GM21360 (cell line): ENCODE results near the gene SDK1.

Source experiments
- ATAC-seq: cut with Tn5 transposase; IDR thresholded peaks from one replicate; pipeline ENCODE4 v1.9.1; 2021; ENCODE audit warnings: mild to moderate bottlenecking, moderate library complexity; ENCODE audit not compliant: unreplicated experiment

Gene SDK1

GRCh38 chr7:3455806-3456595 lies 154.9 kb downstream of the SDK1 start:
- ATAC-seq: no peak

- no peak for ATAC-seq
Observed at GRCh38 chr7:3459111-3459510, 158.1 kb downstream of the SDK1 start.

- no peak for ATAC-seq
Observed at GRCh38 chr7:3461923-3462322, 160.9 kb downstream of the SDK1 start.

- ATAC-seq: no peak
Observed at GRCh38 chr7:3463696-3464095, 162.6 kb downstream of the SDK1 start.

GRCh38 chr7:3464900-3465622 lies 164.0 kb downstream of the SDK1 start:
- ATAC-seq: no peak

GRCh38 chr7:3466261-3466660 lies 165.2 kb downstream of the SDK1 start:
- ATAC-seq: no peak

- ATAC-seq: no peak
Observed at GRCh38 chr7:3469641-3470040, 168.6 kb downstream of the SDK1 start.

- ATAC-seq: no peak
Observed at GRCh38 chr7:3480197-3480596, 179.1 kb downstream of the SDK1 start.

GRCh38 chr7:3481435-3481834 lies 180.4 kb downstream of the SDK1 start:
- no peak for ATAC-seq

GRCh38 chr7:3482147-3482921 lies 181.3 kb downstream of the SDK1 start:
- ATAC-seq: no peak

- no peak for ATAC-seq
Observed at GRCh38 chr7:3486841-3487240, 185.8 kb downstream of the SDK1 start.

GRCh38 chr7:3488829-3489228 lies 187.8 kb downstream of the SDK1 start:
- no peak for ATAC-seq

- ATAC-seq: no peak
Observed at GRCh38 chr7:3493499-3493898, 192.4 kb downstream of the SDK1 start.

GRCh38 chr7:3494947-3495346 lies 193.9 kb downstream of the SDK1 start:
- no peak for ATAC-seq

GRCh38 chr7:3495530-3495929 lies 194.5 kb downstream of the SDK1 start:
- no peak for ATAC-seq

- ATAC-seq: no peak
Observed at GRCh38 chr7:3495954-3496353, 194.9 kb downstream of the SDK1 start.

- no peak for ATAC-seq
Observed at GRCh38 chr7:3497796-3498195, 196.7 kb downstream of the SDK1 start.

- no peak for ATAC-seq
Observed at GRCh38 chr7:3501671-3502070, 200.6 kb downstream of the SDK1 start.

- no peak for ATAC-seq
Observed at GRCh38 chr7:3504384-3504783, 203.3 kb downstream of the SDK1 start.

GRCh38 chr7:3510101-3511020 lies 209.3 kb downstream of the SDK1 start:
- no peak for ATAC-seq

GRCh38 chr7:3517344-3517743 lies 216.3 kb downstream of the SDK1 start:
- ATAC-seq: no peak
